GM12801 (cell line): ENCODE results near the gene PRKN.

ENCODE experiments used
- CTCF ChIP-seq: IDR thresholded peaks from one replicate; pipeline ENCODE4 v1.5.1; 2011; ENCODE audit warnings: control low read depth; ENCODE audit not compliant: insufficient read length; ENCODE audit errors: extremely low read depth

Gene PRKN

GRCh38 chr6:161355696-161356095, 1371.9 kb downstream of the PRKN start:
- TF ChIP-seq CTCF: no peak

- TF ChIP-seq CTCF: no peak
Observed at GRCh38 chr6:161354956-161355355, 1372.6 kb downstream of the PRKN start.

GRCh38 chr6:161354276-161354840, 1373.2 kb downstream of the PRKN start:
- no peak for TF ChIP-seq CTCF

- no peak for TF ChIP-seq CTCF
Observed at GRCh38 chr6:161353208-161353613, 1374.4 kb downstream of the PRKN start.

- TF ChIP-seq CTCF: no peak
Observed at GRCh38 chr6:161351858-161352257, 1375.7 kb downstream of the PRKN start.

GRCh38 chr6:161349886-161350285, 1377.7 kb downstream of the PRKN start:
- no peak for TF ChIP-seq CTCF

GRCh38 chr6:161348628-161348994, 1379.0 kb downstream of the PRKN start:
- no peak for TF ChIP-seq CTCF
